Loucy (cell line): ENCODE results near the gene THSD7A.

Experiments
- EZH2phosphoT487 ChIP-seq: fragments of 200-600 bp; IDR thresholded peaks from 2 replicates; pipeline ENCODE4 v1.6.1; 2018; ENCODE audit warnings: antibody characterized with exemption, mild to moderate bottlenecking, moderate library complexity, borderline replicate concordance
- TF ChIP-seq, protein P1 (sequence below): fragments of 200-600 bp; sonication (generic); conservative IDR thresholded peaks from 2 replicates; pipeline ENCODE4 v1.5.1; 2014; ENCODE audit warnings: mild to moderate bottlenecking, antibody characterized with exemption, low read length

GRCh38 chr7:11829954-11830353, 2.0 kb downstream of the THSD7A start:
- TF ChIP-seq, protein P1, sequence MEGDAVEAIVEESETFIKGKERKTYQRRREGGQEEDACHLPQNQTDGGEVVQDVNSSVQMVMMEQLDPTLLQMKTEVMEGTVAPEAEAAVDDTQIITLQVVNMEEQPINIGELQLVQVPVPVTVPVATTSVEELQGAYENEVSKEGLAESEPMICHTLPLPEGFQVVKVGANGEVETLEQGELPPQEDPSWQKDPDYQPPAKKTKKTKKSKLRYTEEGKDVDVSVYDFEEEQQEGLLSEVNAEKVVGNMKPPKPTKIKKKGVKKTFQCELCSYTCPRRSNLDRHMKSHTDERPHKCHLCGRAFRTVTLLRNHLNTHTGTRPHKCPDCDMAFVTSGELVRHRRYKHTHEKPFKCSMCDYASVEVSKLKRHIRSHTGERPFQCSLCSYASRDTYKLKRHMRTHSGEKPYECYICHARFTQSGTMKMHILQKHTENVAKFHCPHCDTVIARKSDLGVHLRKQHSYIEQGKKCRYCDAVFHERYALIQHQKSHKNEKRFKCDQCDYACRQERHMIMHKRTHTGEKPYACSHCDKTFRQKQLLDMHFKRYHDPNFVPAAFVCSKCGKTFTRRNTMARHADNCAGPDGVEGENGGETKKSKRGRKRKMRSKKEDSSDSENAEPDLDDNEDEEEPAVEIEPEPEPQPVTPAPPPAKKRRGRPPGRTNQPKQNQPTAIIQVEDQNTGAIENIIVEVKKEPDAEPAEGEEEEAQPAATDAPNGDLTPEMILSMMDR, result no peak
- no peak for TF ChIP-seq EZH2phosphoT487
